ENCODE results near the gene HS1BP3. TPM values are rescaled to one million over a fixed set of nuclear protein-coding genes. Genes with fewer than 3 reads are reported as not detected.

HS1BP3 gene
- total and polyA plus RNA-seq, 9 of the 15 experiments (the other 6 are each of a cell fraction or from before 2014, with no cell fraction given): 0.41 to 8.3 (median 5.9) TPM

DNA sequence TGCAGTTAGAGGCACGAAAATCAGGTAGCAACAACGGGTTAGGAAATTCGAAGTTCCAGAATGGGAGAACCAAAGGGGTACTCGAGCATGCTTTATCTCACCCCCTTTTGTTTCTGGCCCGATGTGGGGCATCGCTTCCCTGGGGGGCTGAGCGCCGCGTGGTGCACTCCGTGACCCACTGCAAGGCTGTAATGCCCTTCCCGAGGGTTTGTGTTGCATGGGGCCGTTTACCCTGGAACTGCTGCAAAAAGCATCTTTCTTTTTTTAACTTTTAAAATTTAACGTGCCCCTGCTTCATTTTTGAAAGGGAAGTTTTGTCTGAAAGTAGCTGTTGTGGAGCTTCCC lies 20.8 kb upstream of the HS1BP3 start:
- CTCF ChIA-PET (ENCODE audit: low intra/inter-chr PET ratio): no interaction called here

More for the DNA sequence above, 20.8 kb upstream of the HS1BP3 start:
- Histone ChIP-seq H4K20me1 (replicated peaks; ENCODE audit: control insufficient read depth, insufficient read depth, low read length) (no peaks in the 10 kb centered on the region; the same call in 1 of the 2 replicates), H3K4me2 (ENCODE audit: insufficient read depth, low read length) (no peak overlapping the region), H3K4me3 (no peak overlapping the region), H2AFZ (ENCODE audit: low read depth, low read length) (no peak overlapping the region), H3K9me1 (ENCODE audit: control insufficient read depth, insufficient read depth, low read length) (no peaks in the 10 kb centered on the region), H3K27me3 (ENCODE audit: control insufficient read depth in 2 of 2, insufficient read depth in 2 of 2, low read length in 2 of 2) (peaks cover 22 to 67% of the 10 kb centered on the region in 2 experiments), H3K27ac (ENCODE audit: extremely low read depth, low read depth, low read length) (no peak overlapping the region), H3K79me2 (ENCODE audit: control insufficient read depth, insufficient read depth, low read length) (no peaks in the 10 kb centered on the region), H3K4me1 (replicated peaks in 1 of 2; ENCODE audit: control insufficient read depth in 2 of 2, insufficient read depth in 2 of 2, low read length in 2 of 2) (peaks cover 0 to 21% of the 10 kb centered on the region in 2 experiments; a peak in 2 of 5 replicates), H3K36me3 (ENCODE audit: control insufficient read depth, insufficient read depth, low read length) (no peaks in the 10 kb centered on the region), H3K9me3 (replicated peaks; ENCODE audit: control insufficient read depth, insufficient read depth, low read depth, low read length) (no peaks in the 10 kb centered on the region), H3K9ac (ENCODE audit: insufficient read depth in 1 of 2, low read depth in 2 of 2, low read length in 2 of 2) (no peak overlapping the region)
- in situ Hi-C loops (cut with MboI) (loop anchor here (25.0 kb wide), 1 partner anchor 591 kb away; no protein-coding TSS in a partner anchor), intact Hi-C loops (cut with micrococcal nuclease) (no loop called here)
- no peak for ATAC-seq
- DNase-seq (ENCODE audit: extremely low read depth in 1 of 4, low spot score in 3 of 4): no peak
- POLR2A ChIA-PET: interaction anchor here (0.7 kb wide), 1 partner anchor 64 kb away, joined by 3 read pairs; no protein-coding TSS in a partner anchor
- no peak for FAIRE-seq
- 1% methylated on average over 12 of the region's 13 CpGs for WGBS (ENCODE audit: insufficient coverage, low coverage, missing lambda C conversion rate)
- TF ChIP-seq RHOXF2B (CRISPR knock-in tag; conservative IDR thresholded peaks at IDR 0.05): no peak
- no peak for TF ChIP-seq SUPT5H (IDR thresholded peaks at IDR 0.05)
- no peak for TF ChIP-seq ZNF586 (CRISPR knock-in tag; conservative IDR thresholded peaks at IDR 0.05)
- TF ChIP-seq HLTF (IDR thresholded peaks at IDR 0.05): no peak
- TF ChIP-seq SNRNP70 (optimal IDR thresholded peaks at IDR 0.05; ENCODE audit: low read depth, low read length): no peak
- TF ChIP-seq, protein P1, sequence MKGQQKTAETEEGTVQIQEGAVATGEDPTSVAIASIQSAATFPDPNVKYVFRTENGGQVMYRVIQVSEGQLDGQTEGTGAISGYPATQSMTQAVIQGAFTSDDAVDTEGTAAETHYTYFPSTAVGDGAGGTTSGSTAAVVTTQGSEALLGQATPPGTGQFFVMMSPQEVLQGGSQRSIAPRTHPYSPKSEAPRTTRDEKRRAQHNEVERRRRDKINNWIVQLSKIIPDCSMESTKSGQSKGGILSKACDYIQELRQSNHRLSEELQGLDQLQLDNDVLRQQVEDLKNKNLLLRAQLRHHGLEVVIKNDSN (CRISPR knock-in tag; IDR thresholded peaks at IDR 0.05): no peak
- no peak for TF ChIP-seq ZBTB17 (CRISPR knock-in tag; IDR thresholded peaks at IDR 0.05)
- TF ChIP-seq, protein P2, sequence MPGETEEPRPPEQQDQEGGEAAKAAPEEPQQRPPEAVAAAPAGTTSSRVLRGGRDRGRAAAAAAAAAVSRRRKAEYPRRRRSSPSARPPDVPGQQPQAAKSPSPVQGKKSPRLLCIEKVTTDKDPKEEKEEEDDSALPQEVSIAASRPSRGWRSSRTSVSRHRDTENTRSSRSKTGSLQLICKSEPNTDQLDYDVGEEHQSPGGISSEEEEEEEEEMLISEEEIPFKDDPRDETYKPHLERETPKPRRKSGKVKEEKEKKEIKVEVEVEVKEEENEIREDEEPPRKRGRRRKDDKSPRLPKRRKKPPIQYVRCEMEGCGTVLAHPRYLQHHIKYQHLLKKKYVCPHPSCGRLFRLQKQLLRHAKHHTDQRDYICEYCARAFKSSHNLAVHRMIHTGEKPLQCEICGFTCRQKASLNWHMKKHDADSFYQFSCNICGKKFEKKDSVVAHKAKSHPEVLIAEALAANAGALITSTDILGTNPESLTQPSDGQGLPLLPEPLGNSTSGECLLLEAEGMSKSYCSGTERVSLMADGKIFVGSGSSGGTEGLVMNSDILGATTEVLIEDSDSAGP (CRISPR knock-in tag; IDR thresholded peaks at IDR 0.05): no peak
- TF ChIP-seq GABPB2 (CRISPR knock-in tag; conservative IDR thresholded peaks at IDR 0.05): no peak
- TF ChIP-seq TSC22D4 (tag; IDR thresholded peaks at IDR 0.05): no peak
- no peak for TF ChIP-seq RBFOX2 (IDR thresholded peaks at IDR 0.05; ENCODE audit: low read depth, low read length)
- no peak for TF ChIP-seq ZNF3 (CRISPR knock-in tag; IDR thresholded peaks at IDR 0.05)
- TF ChIP-seq ZBTB7A (IDR thresholded peaks at IDR 0.05; ENCODE audit: borderline replicate concordance, control insufficient read depth, low read depth, low read length): no peak
- TF ChIP-seq GABPB1 (CRISPR knock-in tag; IDR thresholded peaks at IDR 0.05): no peak
- TF ChIP-seq KDM4B (IDR thresholded peaks at IDR 0.05; ENCODE audit: borderline replicate concordance in 2 of 2, low read depth in 1 of 2): no peak
- TF ChIP-seq PCBP2 (IDR thresholded peaks at IDR 0.05; ENCODE audit: low read depth, low read length, poor library complexity, severe bottlenecking): no peak
- TF ChIP-seq EWSR1 (IDR thresholded peaks at IDR 0.05; ENCODE audit: borderline replicate concordance, low read depth, partially characterized antibody): no peak
- no peak for TF ChIP-seq ZKSCAN8 (CRISPR knock-in tag; IDR thresholded peaks at IDR 0.05)
- BruUV-seq (replicated peaks): no TSS peak
